Smooth muscle cell (in vitro differentiated cells): ENCODE data around the gene CATSPER4. TPM values are rescaled to one million over a fixed set of nuclear protein-coding genes. Genes with fewer than 3 reads are reported as not detected.

Source experiments
- DNase-seq: peaks from one replicate; lab custom pipeline; 2025; ENCODE audit not compliant: unreplicated experiment; lab: John Stamatoyannopoulos, UW
- H2AFZ ChIP-seq: fragments of 200-600 bp; sonication (generic); 2 replicates; pipeline ENCODE4 v1.6.0; 2016; ENCODE audit warnings: antibody characterized with exemption, low read depth, mild to moderate bottlenecking
- H3F3A ChIP-seq: fragments of 200-600 bp; sonication (generic); 2 replicates; pipeline ENCODE4 v1.6.0; 2017; ENCODE audit warnings: antibody characterized with exemption, low read depth
- H3K27ac ChIP-seq: fragments of 200-600 bp; sonication (generic); 2 replicates; pipeline ENCODE4 v1.5.1; 2016; ENCODE audit warnings: low read depth, mild to moderate bottlenecking
- H3K27me3 ChIP-seq: fragments of 200-600 bp; sonication (generic); 2 replicates; pipeline ENCODE4 v1.6.1; 2016; ENCODE audit warnings: low read depth, mild to moderate bottlenecking
- H3K36me3 ChIP-seq: fragments of 200-600 bp; sonication (generic); 2 replicates; pipeline ENCODE4 v1.5.1; 2016; ENCODE audit warnings: low read depth
- H3K4me1 ChIP-seq: fragments of 200-600 bp; sonication (generic); 2 replicates; pipeline ENCODE4 v1.5.1; 2016; ENCODE audit warnings: low read depth
- H3K4me2 ChIP-seq: fragments of 200-600 bp; sonication (generic); 2 replicates; pipeline ENCODE4 v1.6.0; 2016; ENCODE audit warnings: mild to moderate bottlenecking
- H3K4me3 ChIP-seq: fragments of 200-600 bp; sonication (generic); 2 replicates; pipeline ENCODE4 v1.5.1; 2016; ENCODE audit warnings: mild to moderate bottlenecking
- H3K79me2 ChIP-seq: fragments of 200-600 bp; sonication (generic); 2 replicates; pipeline ENCODE4 v1.6.0; 2016; ENCODE audit warnings: low read depth, mild to moderate bottlenecking
- H3K9ac ChIP-seq: fragments of 200-600 bp; sonication (generic); 2 replicates; pipeline ENCODE4 v1.6.0; 2016; ENCODE audit warnings: low read depth
- H3K9me3 ChIP-seq: fragments of 200-600 bp; sonication (generic); replicated peaks from 2 replicates; pipeline ENCODE4 v1.5.1; 2016; ENCODE audit warnings: low read depth
- H4K20me1 ChIP-seq: fragments of 200-600 bp; sonication (generic); 2 replicates; pipeline ENCODE4 v1.6.0; 2016; ENCODE audit warnings: low read depth
- CTCF ChIP-seq: fragments of 200-600 bp; sonication (generic); IDR thresholded peaks from 2 replicates; pipeline ENCODE4 v1.5.1; 2017; ENCODE audit warnings: borderline replicate concordance, mild to moderate bottlenecking, antibody characterized with exemption; ENCODE audit not compliant: insufficient read depth, poor library complexity, severe bottlenecking
- WGBS: methylation state at CpG from one replicate; pipeline ENCODE4 v1.1.7; 2016; ENCODE audit warnings: low lambda C conversion rate; 5-methylcytosine and 5-hydroxymethylcytosine counted together
- polyA plus RNA-seq: library from polyadenylated mRNA; unstranded; fragments of >200 nt; fragmentation: Nextera tagmentation; extraction: Ambion mirVana; gene quantifications from 2 replicates; pipeline ENCODE4 v1.2.1, GENCODE V29; 2016
- total RNA-seq: library from RNA; depleted of rRNA; stranded (reverse); fragments of >200 nt; gene quantifications from 2 replicates; pipeline ENCODE4 v1.2.3, GENCODE V29; 2014

The CATSPER4 gene
- total and polyA plus RNA-seq, 2 experiments from 2014 or later, result not detected

DNA sequence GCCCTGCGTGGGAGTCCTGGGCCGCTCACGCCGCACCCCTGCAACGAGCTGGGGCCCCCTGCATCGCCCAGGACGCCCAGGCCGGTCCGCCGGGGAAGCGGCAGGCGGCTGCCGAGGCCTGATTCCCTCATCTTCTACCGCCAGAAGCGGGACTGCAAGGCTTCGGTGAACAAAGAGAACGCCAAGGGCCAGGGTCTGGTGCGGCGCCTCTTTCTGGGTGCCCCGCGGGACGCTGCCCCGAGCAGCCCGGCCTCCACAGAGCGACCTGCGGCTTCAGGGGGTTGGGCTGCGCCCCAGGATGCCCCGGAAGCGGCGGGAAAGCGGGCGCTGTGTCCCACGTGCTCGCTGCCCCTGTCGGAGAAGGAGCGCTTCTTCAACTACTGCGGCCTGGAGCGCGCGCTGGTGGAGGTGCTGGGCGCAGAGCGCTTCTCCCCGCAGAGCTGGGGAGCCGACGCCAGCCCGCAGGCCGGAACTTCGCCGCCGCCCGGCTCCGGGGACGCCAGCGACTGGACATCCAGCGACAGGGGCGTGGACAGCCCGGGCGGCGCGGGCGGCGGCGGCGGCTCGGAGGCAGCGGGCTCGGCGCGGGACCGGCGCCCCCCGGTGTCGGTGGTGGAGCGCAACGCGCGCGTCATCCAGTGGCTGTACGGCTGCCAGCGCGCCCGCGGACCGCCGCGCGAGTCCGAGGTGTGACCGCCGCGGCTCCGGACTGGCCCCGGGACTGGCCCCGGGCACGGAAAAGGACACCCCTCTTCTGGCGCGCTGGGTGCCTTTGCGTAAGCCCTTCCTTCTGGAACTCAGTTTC is 28.8 kb upstream of the CATSPER4 start:
- 2% methylated on average over 88 of the region's 98 CpGs for WGBS

GRCh38 chr1:26162220-26162709 is 28.1 kb upstream of the CATSPER4 start:
- Histone ChIP-seq H3K27ac (no peak overlapping the region), H3K9me3 (no peaks in the 10 kb centered on the region), H3F3A (peaks cover 8% of the 10 kb centered on the region), H4K20me1 (no peaks in the 10 kb centered on the region), H3K4me1 (peaks cover 20% of the 10 kb centered on the region), H3K4me2 (peak overlapping the region; percentile 91), H3K9ac (no peak overlapping the region), H3K36me3 (no peaks in the 10 kb centered on the region), H3K4me3 (peak overlapping the region; percentile 50), H2AFZ (peak overlapping the region; percentile 87), H3K79me2 (no peaks in the 10 kb centered on the region), H3K27me3 (no peaks in the 10 kb centered on the region)
- no peak for TF ChIP-seq CTCF
- no peak for DNase-seq
- WGBS, result 35% methylated on average over 21 of the region's 21 CpGs

More for the DNA sequence above, 28.8 kb upstream of the CATSPER4 start:
- peak overlapping the region; percentile 96 for H2AFZ ChIP-seq
- peak overlapping the region; percentile 91 for H3K4me2 ChIP-seq
- H3K36me3 ChIP-seq, result no peaks in the 10 kb centered on the region
- no peak overlapping the region for H3K9ac ChIP-seq
- H3K4me3 ChIP-seq, result peak overlapping the region; percentile 50
- peak; percentile 38 for DNase-seq
- H3K79me2 ChIP-seq, result no peaks in the 10 kb centered on the region
- no peaks in the 10 kb centered on the region for H3K9me3 ChIP-seq
- H3F3A ChIP-seq, result peaks cover 8% of the 10 kb centered on the region
- no peaks in the 10 kb centered on the region for H4K20me1 ChIP-seq
- peak; percentile 4 for TF ChIP-seq CTCF
- H3K27ac ChIP-seq, result no peak overlapping the region
- no peaks in the 10 kb centered on the region for H3K27me3 ChIP-seq
- H3K4me1 ChIP-seq, result peaks cover 23% of the 10 kb centered on the region

DNA sequence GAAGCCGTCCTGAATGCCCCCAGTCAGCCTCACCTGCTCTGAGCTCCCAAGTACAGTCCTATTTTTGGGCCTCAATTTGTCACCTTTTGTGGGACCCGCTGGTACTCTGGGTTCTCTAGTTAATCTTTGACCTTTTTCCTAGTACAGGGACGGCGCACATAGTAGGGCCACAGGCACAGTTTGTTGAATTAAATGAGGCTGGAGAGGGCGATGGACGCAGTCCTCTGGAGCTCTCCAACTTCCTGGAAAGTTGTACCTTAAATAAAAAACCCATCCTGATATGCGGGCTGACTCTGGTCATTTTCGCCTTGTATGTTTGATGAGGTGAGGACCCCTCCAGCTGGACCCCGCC is 26.7 kb upstream of the CATSPER4 start:
- peaks cover 8% of the 10 kb centered on the region for H3F3A ChIP-seq
- no peak for TF ChIP-seq CTCF
- H3K4me2 ChIP-seq, result peak overlapping the region; percentile 88
- H2AFZ ChIP-seq, result peak overlapping the region; percentile 69
- WGBS, result 86% methylated on average over 9 of the region's 9 CpGs
- H3K4me1 ChIP-seq, result peaks cover 20% of the 10 kb centered on the region
- H3K79me2 ChIP-seq, result no peaks in the 10 kb centered on the region
- no peak overlapping the region for H3K27ac ChIP-seq
- H3K36me3 ChIP-seq, result no peaks in the 10 kb centered on the region
- peak overlapping the region; percentile 55 for H3K4me3 ChIP-seq
- no peak for DNase-seq
- H3K9ac ChIP-seq, result no peak overlapping the region
- H3K9me3 ChIP-seq, result no peaks in the 10 kb centered on the region
- H3K27me3 ChIP-seq, result no peaks in the 10 kb centered on the region
- H4K20me1 ChIP-seq, result no peaks in the 10 kb centered on the region
